ENCODE results near the gene TBCD.

The TBCD gene

GRCh38 chr17:82872591-82873520, 121.0 kb downstream of the TBCD start:
- no peak for DNase-seq

- no peak for DNase-seq
These were observed 121.7 kb downstream of the TBCD start for GRCh38 chr17:82873521-82873920.

DNA sequence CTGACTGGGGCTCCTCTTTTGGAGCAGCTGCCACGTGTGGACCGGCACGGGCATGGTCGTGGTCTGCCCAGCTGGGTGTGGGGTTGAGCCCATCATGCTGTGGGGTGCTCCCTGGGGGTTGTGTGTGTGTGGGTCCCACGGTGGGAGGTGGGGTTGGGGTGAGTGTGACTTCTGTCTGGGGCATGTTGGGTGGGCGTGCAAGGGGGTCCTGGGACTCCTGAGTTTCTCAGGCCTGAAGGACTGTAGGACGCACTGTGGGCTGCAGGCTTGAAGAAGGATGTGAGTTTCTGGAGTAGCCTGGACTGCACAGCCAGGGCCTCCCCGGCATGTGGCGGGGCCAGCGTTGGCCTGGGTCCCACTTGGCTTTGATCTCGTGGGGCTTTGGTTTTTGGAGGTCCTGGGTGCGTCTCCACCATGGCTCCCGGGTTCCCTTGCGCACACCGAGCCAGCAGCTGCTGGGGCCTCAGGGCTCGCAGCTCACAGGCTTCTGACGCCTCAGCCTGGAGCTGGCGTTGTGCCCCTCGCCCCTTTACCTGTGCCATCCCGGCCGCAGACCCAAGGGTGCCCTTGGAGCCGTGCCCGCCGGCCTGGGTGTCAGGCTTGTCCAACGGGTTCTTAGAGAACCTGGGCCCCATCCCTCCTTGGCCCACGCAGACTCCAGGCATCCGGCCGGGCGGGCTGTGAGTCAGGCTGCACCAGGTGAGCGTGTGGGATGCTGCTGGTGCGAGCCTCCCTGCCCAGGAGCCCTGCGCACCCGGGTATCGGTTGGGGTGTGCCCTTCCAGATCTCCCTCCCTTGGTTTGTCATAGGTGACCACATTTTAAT, 122.4 kb downstream of the TBCD start:
- DNase-seq: no peak

GRCh38 chr17:82875407-82875856, 123.6 kb downstream of the TBCD start:
- DNase-seq: no peak

GRCh38 chr17:82876149-82876548, 124.3 kb downstream of the TBCD start:
- DNase-seq: no peak

- DNase-seq: peak; percentile 87 to 93
These were observed 124.9 kb downstream of the TBCD start for GRCh38 chr17:82876602-82877379.

GRCh38 chr17:82878527-82878926, 126.7 kb downstream of the TBCD start:
- no peak for DNase-seq

DNA sequence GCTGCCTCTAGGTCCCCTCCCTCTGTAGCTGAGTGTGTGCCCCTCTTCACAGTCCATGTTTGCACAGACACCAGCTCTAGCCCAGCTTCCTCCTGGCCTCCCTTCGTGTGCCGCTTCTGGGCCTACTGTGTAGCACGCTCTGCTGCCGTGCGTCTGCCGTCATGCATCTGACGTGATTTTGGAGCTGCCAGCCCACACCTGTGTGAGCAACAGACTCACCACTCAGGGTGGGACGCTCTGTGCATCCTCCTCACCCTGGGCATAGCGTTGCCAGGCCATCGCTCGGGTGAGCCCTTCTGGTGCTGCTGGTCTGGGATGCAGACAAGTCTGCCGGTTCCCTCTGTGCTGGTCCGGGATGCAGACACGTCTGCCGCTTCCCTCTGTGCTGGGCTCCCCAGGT, 127.4 kb downstream of the TBCD start:
- no peak for DNase-seq

GRCh38 chr17:82880620-82881323, 128.9 kb downstream of the TBCD start:
- DNase-seq: no peak

DNA sequence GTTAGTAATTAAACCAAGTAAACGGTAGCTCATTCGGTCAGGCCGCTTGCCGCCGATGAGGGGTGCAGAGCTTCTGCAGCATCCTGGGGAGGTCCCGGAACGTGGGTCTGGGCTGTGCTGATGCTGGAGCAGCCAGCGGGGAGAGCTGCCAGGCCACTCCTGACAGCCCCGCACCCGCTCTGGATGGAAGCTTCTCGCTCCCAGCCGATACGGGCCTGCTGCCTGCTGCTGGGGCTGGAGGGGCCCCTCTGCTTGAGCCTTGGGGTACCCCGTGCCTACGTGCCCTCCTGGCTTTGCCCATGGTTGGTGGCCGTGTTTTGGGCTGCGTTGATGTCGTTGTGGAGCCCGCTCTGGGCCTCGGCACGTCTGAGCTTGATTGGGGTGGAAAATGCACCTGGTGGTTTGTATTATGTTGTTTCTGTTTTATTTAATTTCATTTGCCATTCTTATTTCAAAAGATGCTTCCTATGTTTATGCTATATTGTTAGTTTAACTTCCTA, 129.5 kb downstream of the TBCD start:
- no peak for DNase-seq

DNA sequence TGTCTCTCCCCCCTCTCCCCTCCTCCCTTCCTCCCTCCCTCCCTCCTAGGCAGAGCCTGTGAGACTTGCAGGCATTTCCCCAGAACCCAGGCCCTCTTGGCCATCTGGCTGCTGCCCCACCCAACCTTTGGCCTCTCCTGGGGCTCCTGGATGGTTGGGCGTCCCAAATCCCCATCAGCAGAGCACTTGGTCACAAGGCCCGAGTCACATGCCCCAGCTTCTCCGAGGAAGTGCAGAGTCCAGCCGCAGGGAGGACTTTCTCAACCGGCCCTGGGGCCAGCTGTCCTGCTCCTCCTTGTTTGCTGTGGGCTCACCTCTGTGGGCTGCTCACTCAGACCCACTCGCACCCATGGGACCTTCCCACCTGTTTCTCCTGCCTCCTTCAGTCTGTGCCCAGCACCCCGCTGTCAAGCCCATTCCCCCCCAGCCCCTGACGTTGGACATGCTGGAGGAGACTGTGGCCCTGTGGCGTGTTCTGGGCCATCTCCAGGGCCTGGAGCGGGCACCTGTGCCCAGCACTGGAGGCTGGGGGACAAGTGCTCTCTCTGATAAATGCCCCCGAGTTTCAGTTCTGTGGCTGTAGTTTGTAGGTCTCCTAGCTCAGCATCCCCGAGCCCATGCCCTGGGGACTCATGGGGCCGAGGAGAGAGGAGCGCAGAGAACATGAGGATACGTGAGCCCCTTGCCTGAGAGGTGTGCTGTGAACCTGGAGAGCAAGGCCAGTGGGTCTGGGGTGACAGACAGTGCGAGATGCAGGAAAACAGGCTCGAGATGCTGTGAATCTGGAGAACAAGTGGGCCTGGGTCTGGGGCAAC, 130.2 kb downstream of the TBCD start:
- DNase-seq: no peak

DNA sequence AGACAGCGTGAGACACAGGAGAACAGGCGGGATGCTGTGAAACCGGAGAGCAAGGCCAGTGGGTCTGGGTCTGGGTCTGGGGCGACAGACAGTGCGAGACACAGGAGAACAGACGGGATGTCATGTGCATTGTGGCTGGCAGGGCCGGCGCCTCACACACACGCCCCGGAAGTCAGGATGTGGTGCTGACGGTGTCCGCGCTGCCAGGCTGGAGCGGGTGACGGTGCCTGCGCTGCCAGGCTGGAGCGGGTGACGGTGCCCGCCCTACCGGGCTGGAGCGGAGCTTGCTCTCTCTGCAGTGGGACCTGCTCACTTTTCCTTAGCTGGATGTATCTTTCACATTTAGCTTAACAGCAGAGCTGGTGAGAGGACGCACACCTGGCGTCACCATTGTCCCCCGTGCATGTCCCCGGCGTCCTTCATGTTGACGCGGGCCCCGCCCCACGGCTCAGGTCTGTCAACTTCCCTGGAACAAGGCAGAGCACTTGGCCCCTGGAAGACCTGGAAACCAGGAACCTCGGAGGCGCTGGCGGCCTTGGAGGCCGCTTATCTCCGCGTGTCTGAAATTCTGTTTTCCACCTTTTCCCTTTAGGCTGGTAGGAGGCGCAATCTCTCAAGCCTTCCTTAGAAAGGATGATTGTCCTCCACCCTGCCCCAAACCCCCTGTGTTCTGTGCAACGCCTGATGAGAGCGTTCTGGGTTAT, 131.0 kb downstream of the TBCD start:
- DNase-seq: no peak

GRCh38 chr17:82883419-82884031, 131.7 kb downstream of the TBCD start:
- no peak for DNase-seq

DNA sequence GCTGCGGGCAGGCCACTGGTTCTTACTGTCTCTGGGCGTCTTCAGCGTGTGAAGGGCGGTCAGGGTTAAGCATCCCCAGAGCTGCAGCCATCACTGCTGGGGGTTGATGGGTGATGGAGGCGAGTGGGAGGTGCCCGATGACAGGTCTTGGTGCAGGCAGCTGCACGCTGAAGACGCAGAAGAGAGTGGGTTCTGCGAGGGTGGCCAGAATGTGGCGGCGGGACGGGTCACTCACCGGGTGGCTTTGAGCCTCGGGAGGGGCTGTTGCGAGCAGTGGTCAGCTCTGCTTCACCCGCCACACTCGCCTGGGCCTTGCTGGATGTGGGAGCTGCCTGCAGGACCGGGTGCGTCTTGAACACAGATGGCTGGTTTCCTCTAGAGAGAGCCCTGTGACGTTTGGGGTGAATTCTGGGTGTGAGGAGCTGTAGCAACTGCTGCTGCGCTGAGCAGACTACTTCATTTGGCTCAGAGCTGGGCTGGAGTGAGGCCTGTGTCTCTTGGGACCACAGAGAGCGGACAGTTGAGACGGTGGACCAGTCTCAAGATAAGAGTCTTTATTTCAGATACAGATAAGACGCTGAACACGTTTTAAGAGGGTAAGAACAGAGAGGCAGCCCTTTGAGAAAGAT, 132.6 kb downstream of the TBCD start:
- DNase-seq: no peak

DNA sequence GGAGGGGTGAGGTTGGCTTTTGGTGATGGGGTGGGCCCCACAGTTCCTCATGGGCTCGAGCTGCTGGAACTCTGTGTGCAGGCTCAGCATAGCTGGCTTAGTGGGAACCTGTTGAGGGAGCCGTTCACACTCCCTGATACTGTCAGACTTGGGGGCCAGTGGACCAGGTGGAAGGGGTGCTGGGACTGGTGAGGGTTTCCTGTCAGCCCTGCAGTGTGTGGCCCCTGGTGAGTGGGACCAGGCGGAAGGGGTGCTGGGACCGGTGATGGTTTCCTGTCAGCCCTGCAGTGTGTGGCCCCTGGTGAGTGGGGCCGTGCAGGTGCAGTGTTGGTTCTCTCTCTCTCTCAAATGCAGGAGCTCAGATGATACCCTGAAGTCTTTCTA, 133.1 kb downstream of the TBCD start:
- no peak for DNase-seq

GRCh38 chr17:82887255-82888164, 135.6 kb downstream of the TBCD start:
- DNase-seq: no peak

DNA sequence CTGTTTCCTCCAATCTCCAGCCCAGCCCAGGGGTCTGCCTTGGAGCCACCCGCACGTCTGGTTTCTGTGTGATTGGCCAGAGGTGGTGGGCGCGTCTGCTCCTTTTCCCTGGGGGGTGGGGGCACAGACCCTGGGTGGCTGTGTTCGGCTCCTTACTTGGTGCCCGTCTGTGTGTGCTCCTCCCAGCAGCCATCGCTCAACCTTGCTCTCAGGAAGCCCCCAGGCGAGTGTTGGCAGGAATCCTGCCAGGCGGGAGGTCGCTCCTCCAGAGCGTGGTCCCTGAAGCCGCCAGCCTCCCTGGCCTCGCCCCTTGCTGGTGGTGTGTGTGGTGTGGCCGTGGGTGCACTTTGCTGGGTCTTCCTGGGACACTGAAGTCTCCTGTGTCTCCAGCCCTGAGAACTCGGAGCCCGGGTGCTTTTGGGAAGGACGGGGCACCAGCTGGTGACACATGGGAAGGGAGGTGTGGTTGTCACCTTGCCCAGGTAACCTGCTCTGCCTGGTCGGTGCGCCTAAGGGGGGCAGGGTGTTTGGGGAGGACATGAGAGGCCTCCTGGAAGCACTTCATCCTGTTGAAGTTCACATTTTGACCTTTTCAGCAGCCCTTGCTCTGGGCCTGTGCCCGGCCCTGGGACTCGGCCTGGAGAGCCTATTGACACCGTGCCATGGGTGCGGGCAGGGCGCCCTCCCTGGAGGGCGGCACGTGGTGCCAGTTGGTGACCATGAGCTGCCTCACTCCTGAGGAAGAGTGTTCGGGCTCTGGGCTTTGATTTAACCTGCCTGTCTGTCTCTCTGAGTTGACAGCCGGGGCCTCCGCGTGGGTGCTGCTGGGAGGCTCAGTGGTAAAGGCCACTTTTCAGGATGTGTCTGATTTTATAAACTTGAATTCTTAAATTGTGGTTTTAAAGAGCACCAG, 137.0 kb downstream of the TBCD start:
- DNase-seq: no peak
